Measurements from ENCODE around the gene MYMK.

Gene MYMK

DNA sequence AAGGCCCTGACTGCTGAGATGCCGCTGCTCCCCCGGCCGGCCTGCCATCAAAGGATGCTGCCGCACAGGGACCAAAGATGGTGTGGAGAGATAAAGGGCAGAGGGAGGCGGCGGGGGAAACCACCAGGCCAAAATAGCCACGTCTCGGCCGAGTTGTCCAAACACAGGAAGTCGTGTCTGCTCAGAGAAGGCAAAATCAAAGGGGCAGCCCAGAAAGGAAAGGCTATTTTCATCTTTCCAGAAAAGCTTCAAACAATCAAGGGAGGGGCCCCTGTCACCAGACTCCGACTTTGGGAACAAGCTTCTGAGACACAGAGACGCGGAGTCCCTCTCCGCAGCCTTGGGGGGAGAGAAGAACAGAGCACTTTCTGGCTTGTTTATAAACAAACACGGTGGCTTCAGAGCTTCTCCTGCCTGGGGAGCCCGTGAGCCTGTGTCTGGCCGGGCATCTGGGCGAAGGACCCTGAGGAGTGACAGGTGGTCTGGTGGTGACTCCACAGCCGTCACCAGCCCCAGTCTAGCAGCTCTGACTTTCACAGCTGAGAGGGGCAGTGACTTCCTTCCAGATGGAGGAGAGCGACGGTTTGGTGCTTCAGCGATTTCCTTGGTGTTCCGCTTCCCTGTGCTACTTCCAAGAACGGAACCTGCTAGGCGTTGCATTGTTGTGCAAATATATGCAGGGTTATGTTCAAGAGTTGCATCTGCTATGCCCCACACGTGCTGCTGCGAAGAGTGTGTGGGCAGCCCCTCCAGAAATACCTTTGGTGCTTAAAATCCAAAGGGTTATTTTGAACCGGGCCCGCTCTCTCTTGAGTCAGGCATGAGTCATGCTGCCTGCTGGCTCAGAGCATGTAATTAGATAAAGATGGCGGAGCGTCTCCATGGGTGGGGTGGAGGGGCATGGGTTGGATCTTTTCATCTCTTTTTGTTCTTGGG is 33.7 kb upstream of the MYMK start:
- DNase-seq (ENCODE audit: low read depth), result no peak

DNA sequence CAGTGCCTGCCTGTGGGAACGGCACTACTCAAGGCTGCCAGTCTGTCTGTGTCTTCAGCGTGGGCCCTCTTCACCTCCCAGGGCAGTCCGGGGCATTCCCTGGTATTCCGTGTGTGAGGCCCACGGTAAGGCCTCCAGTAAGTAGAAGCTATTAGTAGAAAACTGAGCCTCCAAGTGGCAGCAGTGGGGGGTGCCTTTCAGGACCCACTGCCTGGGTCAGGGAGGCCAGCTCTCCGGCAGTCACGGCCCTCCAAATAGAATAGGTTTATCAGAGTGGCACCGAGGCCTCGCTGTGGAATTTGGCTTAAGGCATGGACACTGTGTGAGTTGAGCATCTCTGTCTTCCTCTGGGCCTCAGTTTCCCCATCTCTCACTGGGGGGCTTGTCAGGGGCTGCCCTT is 32.8 kb upstream of the MYMK start:
- no peak for DNase-seq (ENCODE audit: low read depth)

DNA sequence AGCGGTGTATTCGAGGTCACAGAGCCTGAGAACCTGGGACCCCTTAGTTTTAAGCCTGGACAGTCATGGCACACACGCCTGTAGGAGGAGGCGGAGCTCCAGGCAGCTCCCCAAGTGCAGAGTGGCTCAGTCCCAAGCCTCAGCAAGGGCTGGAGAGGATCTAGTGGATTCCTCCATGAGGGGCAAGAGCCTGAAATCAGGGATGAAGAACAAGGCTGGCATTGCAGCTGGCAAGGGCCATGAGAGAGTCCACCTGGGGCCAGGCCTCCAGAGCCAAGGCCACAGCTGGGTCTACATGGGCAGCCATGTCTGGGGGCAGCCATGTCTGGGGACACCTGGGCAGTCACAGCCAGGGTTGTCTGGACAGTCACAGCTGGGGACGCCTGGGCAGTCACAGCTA is 31.6 kb upstream of the MYMK start:
- no peak for DNase-seq (ENCODE audit: low read depth)

DNA sequence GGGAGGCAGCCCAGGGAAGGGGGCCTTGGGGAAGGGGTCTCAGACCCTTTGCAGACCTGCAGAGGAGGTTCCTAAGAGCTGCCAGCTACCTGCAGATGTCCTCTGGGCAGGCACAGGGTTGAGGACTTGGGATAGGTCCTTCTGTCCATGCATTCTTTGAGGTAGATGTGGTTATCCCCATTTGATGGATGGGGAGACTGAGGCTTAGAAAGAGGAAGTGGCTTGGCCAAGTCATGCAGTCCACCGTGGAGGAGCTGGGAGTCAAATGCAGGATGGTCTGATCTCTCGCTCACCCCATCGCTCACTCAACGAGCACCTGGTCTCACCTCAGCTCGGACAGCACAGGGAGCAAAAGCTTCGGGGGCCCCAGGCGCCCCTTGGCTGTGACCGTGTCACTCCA is 30.0 kb upstream of the MYMK start:
- no peak for DNase-seq (ENCODE audit: low read depth)

DNA sequence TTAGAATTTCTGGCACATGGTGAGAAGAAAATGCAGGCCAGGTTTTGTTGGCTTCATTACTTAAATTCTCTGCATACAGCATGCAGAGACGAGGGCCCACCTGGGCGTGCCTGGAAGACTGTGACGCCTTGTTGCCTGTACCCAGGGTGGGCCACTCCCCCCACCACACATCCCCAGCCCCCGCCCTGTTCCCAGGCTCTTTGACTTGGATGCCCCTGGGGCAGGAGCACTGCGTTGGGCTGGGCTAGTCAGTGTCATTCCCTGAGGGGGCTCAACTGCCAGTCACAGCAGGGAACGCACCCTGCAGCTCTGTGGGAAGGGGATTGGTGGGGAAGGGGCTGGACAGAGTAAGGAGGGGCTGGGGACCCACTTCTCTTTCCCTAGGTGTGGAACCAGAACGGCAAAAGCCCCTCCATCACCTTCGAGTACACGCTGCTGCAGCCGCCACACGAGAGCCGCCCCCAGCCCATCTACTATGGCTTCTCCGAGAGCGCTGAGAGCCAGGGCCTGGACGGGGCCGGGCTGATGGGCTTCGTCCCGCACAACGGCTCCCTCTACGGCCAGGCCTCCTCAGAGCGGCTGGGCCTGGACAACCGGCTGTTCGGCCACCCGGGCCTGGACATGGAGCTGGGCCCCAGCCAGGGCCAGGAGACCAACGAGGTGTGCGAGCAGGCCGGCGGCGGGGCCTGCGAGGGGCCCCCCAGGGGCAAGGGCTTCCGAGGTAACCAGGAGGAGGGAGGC is 29.4 kb upstream of the MYMK start:
- no peak for DNase-seq (ENCODE audit: low read depth)

DNA sequence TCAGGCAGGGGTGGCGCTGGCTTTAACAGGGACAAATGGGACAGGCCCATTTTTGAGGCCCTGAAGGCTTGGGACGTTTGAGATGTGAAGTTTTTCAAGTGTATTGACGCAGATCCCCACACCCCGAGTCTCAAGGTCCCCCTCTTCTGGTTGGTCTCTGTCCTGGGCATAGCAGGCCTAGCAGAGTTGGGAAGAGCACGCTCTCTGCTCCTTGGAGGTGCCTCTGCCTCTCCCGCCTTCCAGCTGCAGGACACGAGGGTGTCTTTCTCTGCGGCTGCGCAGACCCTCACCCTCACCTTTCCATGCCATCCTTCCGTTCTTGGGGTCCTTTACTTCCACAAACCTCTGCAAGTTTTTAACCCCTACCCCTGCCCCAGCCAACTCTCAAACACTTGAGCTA is 28.4 kb upstream of the MYMK start:
- no peak for DNase-seq (ENCODE audit: low read depth)

DNA sequence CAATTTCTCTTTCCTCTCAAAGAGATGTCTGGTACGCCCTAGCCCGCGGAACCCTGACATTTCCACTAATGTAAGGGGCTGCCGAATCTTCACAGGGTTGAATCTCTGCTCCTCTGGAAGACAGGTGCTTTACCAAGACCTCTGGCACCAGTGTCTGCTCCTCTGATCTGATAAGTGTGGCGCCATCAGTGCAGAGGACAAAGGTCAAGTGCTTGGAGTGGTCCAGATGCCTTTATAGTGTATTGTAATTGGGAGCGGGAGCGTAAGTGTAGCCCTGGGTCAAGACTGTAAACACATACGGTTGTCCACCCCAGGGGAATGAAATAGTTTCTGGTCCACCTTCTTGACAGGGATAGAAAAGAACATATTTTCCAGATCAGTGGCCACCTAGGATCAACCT is 27.5 kb upstream of the MYMK start:
- DNase-seq (ENCODE audit: low read depth), result no peak

DNA sequence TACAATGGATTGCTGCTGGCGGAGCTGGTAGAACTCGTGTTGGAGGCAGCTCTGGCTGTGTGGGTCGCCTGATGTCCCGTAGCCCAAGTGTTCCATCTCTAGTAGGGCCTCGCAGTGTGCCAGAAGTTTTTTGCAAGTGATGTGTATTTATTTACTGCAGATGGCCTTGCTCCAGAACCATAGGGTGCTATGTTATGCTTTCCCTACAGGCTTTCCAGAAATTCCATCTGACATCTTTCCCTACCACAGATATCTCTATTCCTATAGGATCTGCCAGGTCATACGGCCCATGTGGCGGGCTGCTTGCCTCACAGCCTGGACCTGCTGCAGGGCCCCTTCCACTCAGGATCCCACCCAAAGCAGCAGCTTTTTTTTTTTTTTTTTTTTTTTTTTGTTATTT is 26.7 kb upstream of the MYMK start:
- no peak for DNase-seq (ENCODE audit: low read depth)

DNA sequence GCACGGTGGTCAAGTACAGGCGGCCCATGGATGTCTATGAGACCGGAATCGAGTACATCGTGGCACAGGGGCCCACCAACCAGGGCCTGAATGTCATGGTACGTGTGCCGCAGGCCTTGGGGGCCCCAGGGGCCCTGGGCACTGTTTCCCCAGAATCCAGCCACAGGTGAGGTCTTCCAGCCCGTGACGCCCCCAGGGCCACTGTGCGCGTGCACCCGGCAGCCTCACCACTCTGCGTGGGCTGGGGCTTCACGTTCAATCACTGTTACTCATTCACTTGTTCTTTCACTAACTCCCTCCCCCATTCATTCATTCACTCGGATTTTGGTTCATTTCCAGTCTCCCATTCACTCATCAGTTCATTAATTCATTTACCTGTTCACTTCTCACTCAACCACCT is 22.4 kb upstream of the MYMK start:
- DNase-seq (ENCODE audit: low read depth), result no peak

DNA sequence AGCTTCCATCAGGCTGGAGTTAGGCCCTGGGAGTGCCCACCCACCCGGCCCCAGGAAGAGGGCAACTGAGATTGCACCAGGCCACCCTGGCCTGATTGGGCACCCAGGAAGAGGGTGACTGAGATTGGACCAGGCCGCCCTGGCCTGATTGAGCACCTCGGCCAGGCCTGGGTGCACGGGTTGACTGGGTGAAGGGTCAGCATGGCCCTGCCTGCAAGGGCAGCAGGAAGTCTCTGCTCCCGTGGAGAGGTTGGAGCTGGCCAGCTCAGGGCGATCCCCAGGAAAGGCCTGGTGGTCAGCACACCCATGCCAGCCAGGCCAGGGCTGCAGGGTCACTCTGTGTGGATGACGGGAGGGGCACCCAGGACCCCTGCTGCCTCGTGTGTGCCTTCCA is 21.5 kb upstream of the MYMK start:
- DNase-seq (ENCODE audit: low read depth), result no peak

DNA sequence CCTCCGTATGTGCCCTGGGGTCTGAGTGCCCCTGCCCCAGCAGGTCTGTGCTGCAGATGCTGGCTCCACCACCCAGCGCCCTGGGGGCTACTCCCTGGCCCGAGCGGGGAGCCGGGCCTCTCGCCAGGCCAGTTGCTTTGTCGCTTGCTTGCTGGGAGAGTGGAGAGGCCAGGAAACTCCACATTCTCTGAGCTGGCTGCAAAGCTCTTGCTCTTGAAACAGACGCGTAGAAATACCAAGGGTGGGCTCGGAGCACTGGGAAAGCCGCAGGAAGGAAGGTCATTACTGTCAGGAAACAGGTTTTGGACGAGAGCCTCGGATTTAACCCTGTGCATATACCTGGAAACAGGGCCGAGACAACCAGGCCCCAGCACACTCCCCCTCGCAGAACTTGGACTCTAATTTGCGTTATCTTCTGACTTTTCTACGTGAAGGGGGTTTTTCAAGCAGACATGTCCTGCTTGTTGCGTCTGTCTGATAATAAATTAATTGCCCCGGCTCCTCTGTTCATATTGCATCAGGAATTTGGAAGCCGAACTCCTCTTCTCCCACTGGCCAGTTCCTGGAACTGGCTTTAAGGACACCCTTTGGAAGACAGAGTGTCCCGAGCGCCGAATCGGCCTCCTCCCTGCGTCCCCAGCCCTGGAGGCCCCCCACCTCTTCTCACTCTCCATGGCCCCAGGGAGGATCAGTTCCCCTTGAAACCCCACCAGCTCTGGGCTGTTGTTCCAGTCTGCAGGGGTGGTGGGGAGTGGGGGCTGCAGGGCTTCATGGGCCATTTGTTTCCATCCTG is 20.9 kb upstream of the MYMK start:
- DNase-seq (ENCODE audit: low read depth), result no peak

DNA sequence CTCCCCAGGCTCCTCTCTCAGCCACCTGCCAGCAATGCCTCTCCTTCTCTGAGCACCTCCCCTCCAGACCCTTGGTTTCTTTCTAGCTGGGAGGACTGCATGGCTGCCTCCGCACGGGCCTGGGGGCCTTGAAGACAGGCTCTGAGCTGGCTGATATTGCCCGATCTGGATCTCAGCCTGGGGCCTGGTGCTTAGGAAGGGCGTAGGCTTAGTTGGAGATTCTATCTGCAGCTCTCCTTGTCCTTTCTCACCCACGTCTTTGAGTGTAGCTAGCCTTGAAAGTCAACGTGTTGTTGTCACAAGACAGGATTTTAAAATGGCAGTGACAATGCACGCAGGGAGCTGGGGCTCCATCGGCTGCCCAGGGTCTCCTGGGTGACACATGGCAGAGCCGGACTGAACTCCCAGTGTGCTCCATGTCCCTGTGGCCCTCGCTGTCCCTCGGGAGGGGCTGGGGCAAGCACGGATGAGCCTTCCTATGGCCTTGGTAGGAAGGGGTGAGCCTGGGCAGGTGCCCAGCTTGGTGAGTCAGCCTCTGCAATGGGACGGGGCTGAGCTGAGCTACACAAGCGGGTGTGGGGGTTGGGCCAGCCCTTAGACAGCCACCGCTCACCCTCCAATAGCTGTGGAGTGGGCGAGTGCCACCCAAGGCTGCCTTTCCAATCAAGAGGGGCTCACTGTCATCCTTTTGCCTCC is 19.2 kb upstream of the MYMK start:
- DNase-seq (ENCODE audit: low read depth), result no peak

DNA sequence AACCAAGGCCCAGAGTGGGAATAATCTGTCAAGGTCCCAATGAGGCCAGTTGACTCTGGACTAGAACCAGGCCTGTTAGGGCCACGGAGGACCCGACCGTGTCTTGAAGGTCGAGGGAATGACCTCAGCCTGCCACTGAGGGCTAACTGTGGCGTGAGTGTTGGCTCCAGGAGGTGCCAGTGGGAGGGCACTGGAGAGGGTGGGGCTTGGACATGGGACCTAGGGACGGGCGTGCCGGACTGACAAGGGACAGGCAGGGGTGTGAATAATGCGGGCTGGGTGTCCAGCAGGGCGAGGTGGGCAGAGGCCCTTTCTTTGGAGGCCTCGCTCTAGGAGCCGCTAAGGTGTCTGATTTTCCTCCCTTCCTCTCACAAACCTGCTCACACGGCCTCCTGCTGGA is 17.2 kb upstream of the MYMK start:
- no peak for DNase-seq (ENCODE audit: low read depth)

DNA sequence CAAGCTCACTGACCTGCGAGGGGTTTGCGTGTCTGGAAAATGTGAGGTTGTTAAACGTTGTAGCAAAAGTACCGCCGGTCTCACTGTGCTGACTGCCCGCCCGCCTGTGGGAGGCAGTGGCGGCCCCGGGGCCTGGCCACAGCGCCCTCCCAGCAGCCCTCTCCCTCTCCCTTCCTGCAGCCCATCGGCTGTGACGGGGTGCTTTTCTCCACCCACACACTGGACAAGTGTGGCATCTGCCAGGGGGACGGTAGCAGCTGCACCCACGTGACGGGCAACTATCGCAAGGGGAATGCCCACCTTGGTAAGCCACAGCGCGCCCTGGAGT is 15.9 kb upstream of the MYMK start:
- no peak for DNase-seq (ENCODE audit: low read depth)

DNA sequence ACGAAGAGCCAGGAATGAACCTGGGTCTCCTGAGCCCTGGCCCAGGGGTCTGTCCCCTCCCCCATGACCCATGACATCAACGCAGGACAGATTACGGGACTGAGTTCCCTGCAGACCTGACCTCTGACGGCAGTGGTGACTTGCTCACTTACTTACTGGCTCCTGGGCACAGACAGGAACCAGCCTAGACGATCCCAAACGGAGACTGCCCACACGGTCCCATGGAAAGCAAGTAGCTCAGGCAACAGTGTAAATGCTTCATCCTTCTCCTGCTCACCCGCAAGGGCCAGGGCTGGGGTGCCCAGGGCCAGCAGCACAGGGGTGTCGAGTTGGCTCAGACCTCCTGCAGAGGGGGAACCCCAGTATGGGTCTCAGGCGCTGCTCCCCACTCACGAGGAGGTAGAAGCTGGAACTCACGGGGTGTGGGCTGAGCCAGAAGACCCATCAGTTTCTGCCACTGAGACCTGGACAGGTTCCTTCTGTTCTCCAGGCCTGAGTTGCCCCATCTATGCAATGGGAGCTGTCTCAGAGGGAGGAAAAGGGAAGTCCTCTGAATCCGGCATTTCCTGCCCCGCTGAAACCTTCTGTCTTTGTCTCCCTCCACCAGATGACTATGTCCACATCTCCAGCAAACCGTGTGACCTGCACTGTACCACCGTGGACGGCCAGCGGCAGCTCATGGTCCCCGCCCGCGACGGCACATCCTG is 15.4 kb upstream of the MYMK start:
- no peak for DNase-seq (ENCODE audit: low read depth)

DNA sequence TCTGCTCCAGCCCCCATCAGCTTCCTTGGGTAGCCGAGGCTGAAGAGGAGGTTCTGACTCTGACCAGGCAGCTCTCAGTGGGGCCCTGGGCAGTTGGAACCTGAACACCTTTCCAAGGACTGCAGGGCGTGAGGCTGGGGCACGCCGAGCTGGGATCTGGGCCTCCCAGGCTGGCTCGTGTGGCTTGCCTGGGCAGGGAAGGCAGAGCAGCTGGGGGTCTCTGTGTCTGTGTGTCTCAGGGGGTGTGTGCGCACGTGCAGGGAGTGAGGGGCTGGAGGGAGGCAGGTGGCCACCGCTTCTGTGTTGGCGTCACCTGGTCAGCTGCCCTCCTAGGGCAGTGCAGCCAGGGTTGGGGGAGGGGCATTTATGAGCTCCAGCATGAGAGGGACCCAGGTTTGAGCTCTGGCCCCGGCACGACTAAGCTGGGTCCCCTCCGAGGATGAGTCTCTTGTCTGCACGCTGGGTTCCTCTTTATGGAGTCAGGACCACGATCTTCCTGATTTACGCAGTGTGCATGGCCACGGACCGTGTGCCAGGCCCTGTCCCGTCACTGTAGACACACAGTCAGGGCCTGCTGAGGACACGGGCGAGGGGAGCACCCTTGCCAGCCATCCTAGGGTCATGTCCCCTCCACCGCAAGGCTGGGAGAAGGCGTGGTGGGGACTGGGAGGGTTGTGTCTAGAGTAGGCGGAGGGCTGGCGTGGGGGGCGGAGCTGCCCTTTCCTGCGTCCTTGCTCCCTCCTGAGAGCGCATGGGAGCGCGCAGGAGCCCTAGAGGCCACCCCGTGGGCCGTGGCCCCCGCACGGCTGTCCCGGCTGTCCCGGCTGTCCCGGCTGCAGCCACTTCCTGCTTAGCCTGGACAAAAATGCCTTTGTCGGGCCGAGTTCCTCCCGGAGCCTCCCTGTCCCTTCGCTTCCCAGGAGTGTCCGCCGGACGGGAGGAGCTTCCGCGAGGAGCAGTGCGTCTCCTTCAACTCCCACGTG is 14.4 kb upstream of the MYMK start:
- DNase-seq (ENCODE audit: low read depth), result no peak

DNA sequence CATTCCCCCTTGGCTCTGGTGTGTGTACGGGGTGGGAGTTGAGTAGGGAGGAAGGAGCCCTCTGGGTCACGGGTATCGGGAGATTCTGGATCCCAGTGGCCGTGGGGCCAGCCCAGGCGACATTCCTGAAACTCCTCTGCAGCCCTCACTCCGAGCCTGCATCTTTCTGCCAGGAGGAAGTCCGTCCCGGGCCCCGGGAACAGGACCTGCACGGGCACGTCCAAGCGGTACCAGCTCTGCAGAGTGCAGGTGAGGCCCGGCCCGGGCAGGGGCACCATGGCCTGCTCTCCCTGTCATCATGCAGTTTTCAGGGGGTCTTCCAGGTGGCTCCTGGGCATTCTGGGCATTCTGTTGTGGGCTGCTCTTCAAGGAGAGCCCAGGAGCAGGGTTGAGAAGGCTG is 13.4 kb upstream of the MYMK start:
- DNase-seq (ENCODE audit: low read depth), result no peak

DNA sequence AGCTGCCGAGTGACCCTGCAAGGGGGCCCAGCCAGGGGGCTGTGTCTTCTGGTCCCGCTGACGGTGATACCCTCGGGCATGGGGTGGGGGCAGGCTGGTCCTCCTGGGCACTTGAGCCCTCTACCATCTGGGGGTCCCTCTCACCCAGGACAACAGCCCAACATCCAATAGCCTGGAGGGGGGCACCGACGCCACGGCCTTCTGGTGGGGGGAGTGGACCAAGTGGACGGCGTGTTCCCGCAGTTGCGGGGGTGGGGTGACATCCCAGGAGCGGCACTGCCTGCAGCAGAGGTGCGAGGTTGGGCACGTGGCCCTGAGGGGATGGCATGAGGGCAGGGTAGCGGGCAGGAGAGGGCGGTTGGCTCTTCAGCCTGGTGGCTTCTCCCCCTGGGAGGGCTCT is 12.5 kb upstream of the MYMK start:
- no peak for DNase-seq (ENCODE audit: low read depth)

DNA sequence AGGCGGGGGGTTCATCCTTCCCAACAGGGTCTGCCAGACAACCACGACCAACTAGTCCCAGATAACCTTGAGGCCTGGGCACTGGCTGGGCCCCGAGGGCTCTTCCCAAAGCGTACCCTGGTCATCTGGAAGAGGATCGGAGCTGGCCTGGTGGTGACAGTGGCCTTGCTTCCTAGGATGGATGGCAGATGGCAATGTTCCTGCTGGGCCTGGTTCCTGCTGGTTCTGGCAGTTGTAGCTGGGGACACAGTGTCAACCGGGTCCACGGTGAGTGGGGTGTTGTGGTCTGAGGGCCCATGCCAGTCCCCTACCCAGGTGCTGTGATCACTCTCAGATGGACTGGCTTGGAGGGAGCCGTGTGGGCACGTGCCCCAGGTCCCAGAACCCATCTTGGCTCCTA is 11.8 kb upstream of the MYMK start:
- DNase-seq (ENCODE audit: low read depth), result no peak

DNA sequence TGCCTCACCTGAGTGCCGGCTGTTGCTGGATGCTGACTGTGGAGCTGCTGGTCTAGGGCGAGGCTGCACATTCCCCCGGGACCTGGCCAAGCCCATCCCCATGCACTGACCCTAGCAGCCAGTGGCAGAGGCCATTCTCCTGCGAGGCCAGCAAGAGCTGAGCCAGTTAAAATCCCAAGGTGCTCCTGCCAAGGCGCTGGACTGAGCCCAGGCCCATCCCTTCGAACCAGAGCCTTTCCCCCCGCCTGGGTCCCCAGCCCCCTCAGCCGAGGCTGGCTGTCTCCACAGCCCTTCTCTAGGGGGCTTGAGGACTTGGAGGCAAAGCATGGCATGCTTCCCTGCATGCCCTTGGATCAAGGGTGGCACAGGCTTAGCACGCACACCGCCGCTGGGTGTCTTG is 11.3 kb upstream of the MYMK start:
- no peak for DNase-seq (ENCODE audit: low read depth)

All from activated T-helper 1 cell treated with Interleukin-2 at 50 U/mL for 16 hours (primary cell).